WERI-Rb-1 (cell line): ENCODE results near the gene TBRG1.
A peak's percentile ranks its signal among the peaks of the same experiment; 100 is the strongest.

ENCODE experiments used
- DNase-seq: peaks from one replicate; pipeline ENCODE4 v3.0.0-alpha.2; 2020
- H3K27ac ChIP-seq: fragments of 250-450 bp; sonication (Bioruptor Pico); 2 replicates; pipeline ENCODE4 v1.5.1; 2020; ENCODE audit warnings: mild to moderate bottlenecking, moderate library complexity
- H3K27me3 ChIP-seq: fragments of 250-450 bp; sonication (Bioruptor Pico); 2 replicates; pipeline ENCODE4 v1.5.1; 2021; ENCODE audit warnings: mild to moderate bottlenecking, low read depth, moderate library complexity; ENCODE audit not compliant: insufficient read depth, severe bottlenecking
- H3K36me3 ChIP-seq: fragments of 250-450 bp; sonication (Bioruptor Pico); 2 replicates; pipeline ENCODE4 v1.5.1; 2020; ENCODE audit warnings: mild to moderate bottlenecking, moderate library complexity
- H3K4me3 ChIP-seq: 2 replicates; pipeline ENCODE4 v1.5.1; 2011; ENCODE audit warnings: low read depth, mild to moderate bottlenecking, control low read depth, low read length
- H3K9me3 ChIP-seq: fragments of 250-450 bp; sonication (Bioruptor Pico); 2 replicates; pipeline ENCODE4 v1.5.1; 2021; ENCODE audit warnings: mild to moderate bottlenecking, moderate library complexity; ENCODE audit not compliant: severe bottlenecking
- TF ChIP-seq, protein P1 (sequence below): IDR thresholded peaks from 2 replicates; pipeline ENCODE4 v1.5.1; 2011; ENCODE audit warnings: low read depth, mild to moderate bottlenecking, control low read depth, inconsistent platforms, low read length

Gene TBRG1

DNA sequence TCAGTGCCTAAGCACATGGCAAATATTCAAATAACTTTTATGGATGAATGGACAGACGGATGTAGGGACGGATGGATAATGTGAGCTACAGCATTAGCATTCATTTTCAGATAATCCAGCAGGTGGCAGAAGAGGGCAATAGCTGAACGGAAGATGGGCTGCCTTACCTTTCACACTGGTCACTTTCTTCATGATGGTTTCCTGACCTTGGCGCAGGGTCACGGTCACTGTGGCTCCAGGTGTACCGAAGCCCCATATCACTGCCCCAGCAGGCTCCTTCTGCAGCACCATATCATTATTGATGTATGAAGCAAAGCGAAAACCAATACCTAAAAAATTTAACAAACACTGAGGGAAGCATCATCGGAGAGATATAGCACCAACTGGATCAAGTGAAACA is 46.5 kb downstream of the TBRG1 start:
- TF ChIP-seq, protein P1, sequence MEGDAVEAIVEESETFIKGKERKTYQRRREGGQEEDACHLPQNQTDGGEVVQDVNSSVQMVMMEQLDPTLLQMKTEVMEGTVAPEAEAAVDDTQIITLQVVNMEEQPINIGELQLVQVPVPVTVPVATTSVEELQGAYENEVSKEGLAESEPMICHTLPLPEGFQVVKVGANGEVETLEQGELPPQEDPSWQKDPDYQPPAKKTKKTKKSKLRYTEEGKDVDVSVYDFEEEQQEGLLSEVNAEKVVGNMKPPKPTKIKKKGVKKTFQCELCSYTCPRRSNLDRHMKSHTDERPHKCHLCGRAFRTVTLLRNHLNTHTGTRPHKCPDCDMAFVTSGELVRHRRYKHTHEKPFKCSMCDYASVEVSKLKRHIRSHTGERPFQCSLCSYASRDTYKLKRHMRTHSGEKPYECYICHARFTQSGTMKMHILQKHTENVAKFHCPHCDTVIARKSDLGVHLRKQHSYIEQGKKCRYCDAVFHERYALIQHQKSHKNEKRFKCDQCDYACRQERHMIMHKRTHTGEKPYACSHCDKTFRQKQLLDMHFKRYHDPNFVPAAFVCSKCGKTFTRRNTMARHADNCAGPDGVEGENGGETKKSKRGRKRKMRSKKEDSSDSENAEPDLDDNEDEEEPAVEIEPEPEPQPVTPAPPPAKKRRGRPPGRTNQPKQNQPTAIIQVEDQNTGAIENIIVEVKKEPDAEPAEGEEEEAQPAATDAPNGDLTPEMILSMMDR, result peak; percentile 78
- Histone ChIP-seq H3K9me3 (no peaks in the 10 kb centered on the region), H3K36me3 (no peaks in the 10 kb centered on the region), H3K27ac (no peak overlapping the region), H3K4me3 (no peak overlapping the region), H3K27me3 (no peaks in the 10 kb centered on the region)
- DNase-seq, result peak; percentile 43

DNA sequence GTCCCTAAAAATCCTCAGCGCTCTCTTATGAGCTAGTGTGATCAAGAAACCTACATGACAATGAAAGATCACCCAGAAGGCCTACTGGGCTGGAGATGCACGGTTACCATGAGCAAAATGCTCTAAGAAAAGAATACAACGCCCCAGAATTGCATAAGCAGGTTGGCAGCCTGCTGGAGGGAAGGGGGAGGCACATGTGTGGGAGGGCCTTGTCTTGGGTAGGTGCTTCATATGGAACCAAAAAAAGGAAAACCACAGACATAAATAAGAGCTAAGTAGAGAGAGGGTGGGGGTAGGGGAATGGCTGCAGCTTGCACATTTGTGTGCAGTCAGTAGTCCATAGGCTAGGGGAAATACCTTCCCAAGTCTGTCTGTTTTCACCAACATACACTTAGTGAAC is 48.1 kb downstream of the TBRG1 start:
- no peak overlapping the region for H3K4me3 ChIP-seq
- no peak for DNase-seq
- H3K27me3 ChIP-seq, result no peaks in the 10 kb centered on the region
- H3K9me3 ChIP-seq, result no peaks in the 10 kb centered on the region
- H3K27ac ChIP-seq, result no peak overlapping the region
- TF ChIP-seq, protein P1, result no peak
- no peaks in the 10 kb centered on the region; the same call in 1 of the 2 replicates for H3K36me3 ChIP-seq

DNA sequence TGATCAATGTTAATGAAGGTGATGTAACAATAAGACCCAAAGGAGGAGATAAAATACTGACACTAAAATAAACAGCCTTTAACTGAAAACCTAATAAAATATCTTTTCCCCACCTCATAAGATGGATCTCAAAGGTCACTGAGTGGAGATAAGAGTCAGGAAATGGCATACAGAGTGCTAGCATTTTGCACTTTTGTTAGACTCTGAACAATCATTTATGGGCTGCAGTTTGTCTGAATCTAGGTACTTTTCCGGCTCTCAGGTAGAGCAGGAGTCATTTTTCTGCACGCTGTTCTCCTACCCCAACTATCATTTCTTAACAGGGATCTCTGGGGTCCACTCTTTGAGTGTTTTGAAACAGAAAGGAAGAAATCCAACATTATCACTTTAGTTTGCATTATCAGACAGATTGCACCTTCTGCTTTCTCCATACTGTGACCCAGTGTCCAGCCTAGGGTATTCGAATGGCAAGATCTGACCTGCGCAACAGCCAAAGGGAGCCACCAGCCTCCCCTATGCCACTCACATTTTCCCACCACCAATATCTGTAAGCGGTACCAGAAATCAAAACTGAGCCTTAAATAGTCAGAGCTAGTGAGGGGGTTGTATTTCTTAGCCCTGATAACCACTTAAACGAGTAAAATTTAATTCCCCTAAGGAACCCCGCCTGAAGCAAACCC is 50.0 kb downstream of the TBRG1 start:
- no peak for DNase-seq
- Histone ChIP-seq H3K9me3 (no peaks in the 10 kb centered on the region), H3K27me3 (no peaks in the 10 kb centered on the region), H3K36me3 (no peaks in the 10 kb centered on the region; the same call in 1 of the 2 replicates), H3K27ac (no peak overlapping the region), H3K4me3 (peak overlapping the region; percentile 49)
- TF ChIP-seq, protein P1, result no peak

DNA sequence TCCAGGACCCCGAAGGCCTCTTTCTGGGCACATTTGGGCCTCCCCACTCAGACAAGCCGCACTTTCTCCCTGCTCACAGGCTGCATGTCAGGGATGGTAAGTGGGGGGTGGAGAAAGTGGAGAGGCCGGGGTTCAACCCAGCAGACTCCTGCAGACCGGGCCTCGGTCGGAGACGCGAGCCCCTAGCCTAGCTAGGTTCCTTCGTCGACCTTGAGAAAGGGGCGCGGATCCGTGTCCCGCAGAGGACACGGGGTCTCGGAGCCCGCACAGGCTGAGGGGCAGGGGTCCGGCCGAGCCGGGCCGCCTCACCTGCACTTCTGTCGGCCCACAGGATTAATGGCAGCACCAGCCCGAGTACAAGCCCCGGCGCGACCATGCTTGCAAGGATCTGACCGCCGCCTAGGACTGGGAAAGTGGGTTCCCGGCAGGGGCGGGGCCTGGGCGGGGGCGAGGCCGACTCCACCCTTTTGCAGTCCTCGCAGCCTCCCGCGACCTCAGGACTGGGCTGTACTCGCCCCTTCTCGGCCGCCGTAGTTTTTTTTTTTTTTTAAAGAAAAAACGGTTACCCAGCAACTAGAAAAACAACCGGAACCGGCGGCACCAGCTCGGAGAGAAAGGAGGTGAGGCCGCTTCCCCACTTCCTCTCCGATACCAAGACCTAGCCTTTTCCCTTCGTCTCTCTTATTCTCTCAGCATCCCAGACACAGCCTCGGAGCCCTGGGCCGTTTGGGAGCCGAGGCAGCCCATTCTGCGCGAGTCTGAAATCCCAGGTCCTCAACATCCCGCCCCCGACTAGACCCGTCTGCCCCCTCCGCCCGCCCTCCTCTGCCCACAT is 50.9 kb downstream of the TBRG1 start, which contains the start of the genes SIAE and SPA17:
Gene SIAE (minus strand): TSS at position 407 of the 835 bp plus-strand sequence. CDS start 31 bp downstream, at position 376.
Gene SPA17 (plus strand): TSS at position 572 of the 835 bp plus-strand sequence. CDS start 1,361 bp downstream, outside the sequence.
- Histone ChIP-seq H3K27ac (peak within 1 kb of the TSS; percentile 68), H3K36me3 (no peaks in the 10 kb centered on the region; the same call in 1 of the 2 replicates), H3K4me3 (peak within 1 kb of the TSS; percentile 49), H3K27me3 (no peaks in the 10 kb centered on the region), H3K9me3 (no peaks in the 10 kb centered on the region)
- TF ChIP-seq, protein P1, result no peak
- peak; percentile 96 for DNase-seq

DNA sequence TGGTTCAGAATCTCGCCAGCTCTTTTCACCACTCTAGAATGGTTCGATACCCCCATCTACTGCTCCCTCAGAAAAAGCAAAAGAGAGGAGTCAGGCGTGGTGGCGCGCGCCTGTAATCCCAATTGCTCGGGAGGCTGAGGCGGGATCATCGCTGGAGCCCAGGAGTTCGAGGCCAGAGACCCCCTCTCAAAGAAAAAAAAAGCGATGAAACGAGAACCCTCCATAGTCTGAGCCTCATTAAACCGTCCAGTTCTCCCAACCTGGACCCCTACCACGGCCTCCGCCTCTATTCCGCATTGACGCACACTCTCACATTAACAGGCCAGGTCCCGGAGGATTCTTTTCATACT is 51.5 kb downstream of the TBRG1 start:
- Histone ChIP-seq H3K27me3 (no peaks in the 10 kb centered on the region), H3K4me3 (peak overlapping the region; percentile 49), H3K36me3 (no peaks in the 10 kb centered on the region; the same call in 1 of the 2 replicates), H3K27ac (peak overlapping the region; percentile 30; the same call in 1 of the 2 replicates), H3K9me3 (no peaks in the 10 kb centered on the region)
- TF ChIP-seq, protein P1, result no peak
- no peak for DNase-seq
